Stimulated activated naive CD4-positive, alpha-beta T cell (primary cell): ENCODE data around the gene SLC6A8.

ENCODE experiments used
- DNase-seq, 6 experiments: peaks; one replicate each; lab custom pipeline; 2025; lab: John Stamatoyannopoulos, UW

Gene SLC6A8

DNA sequence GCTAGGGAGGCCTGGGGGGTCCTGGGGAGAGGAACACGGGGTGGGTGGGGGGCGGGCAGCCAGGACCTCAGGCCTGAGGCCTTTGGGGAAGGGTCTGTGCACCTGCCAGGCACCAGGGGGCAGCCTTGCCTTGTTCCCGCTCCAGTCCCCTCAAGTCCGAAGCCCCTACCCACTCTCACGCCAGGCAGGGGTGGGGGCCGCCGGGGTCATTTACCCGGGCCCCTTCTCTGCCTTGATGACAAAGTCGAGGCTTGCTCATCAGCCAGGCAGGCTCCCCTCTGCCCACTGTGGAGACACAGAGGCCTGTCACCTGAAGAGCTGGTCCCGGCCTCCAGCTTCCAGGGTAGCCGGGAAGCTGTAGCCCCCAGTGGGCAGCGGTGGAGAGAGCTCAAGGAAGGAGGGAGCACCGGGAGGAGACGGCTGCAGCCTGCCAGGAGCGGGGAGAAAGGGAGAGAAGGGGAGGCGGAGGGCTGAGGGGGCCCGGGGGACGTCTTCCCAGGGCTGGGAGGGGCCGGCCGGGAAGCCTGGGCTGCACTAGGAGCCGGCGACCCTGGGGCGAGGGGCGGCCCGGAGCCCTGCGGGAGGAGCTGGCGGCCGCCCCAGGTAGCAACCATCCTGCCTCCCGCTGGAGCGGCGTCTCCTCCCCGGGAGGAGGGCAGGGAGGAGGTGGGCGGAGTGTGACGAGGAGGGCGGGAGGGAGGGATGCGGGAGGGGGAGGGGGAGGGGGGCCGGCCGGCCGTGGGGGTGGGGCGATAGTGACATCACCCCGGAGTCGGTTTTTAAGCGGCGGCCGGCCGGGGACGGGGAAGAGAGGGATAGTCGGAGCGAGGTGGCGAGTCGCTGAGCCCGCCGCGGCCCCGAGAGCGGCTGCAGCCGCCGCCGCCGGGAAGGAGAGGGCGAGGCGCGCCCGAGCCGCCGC is at the start of gene SLC6A8:
Gene SLC6A8 (plus strand): TSS at position 806 of the 919 bp plus-strand sequence. CDS start 649 bp downstream, outside the sequence.
- peak in 3 of 6 experiments; percentile 10 to 34 (median 16) for DNase-seq

DNA sequence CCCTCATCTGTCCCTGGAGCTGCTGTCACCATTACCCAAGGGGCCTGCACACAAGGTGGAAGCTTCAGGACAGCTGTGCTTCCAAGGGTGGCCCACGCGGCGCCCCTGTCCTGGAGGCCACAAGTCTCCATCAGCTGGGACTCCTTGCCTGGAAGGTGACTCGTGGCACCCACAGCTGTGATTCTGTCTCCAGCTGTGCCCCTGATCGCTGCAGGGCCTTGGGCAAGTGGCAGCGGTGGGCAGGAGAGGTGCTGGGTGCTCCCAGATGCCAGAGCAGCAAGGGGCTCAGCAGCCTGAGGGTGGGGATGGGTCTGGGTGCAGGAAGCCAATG is 49.7 kb upstream of the SLC6A8 start:
- no peak for DNase-seq

DNA sequence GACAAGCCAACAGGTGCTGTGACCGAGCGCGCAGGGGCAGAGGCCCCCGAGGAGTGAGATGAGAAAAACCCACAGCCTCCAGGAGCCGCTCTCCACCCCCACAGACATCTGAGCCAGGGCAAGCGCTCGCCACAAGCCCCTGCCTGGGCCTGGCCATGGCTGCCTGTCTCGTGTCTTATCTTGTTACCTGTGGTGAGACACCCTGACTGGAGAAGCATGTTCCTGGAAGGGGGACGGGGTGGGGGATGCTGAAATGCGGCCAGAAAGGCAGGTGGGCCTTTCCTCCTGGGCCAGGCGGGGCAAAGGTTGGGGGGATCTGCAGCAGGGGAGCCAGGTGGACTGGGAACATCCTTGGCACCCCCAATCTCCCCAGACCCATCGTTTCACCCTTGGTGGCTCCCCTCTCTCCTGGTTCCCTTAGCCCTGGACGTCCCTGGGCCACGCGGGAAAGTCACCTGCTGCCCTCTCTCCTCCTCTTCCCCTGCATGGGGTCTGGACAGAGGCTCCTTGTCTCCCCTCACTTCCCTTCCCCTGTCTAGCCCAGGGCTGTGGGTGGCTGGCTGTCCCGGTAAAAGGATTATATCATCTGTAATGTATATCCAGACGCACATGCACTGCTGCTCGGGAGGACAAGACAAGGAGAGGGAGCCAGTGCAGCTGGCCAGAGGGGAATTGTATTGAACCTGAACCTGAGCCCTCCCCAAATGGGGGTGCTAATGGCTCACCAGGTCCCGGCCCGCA is 49.1 kb upstream of the SLC6A8 start:
- no peak for DNase-seq

DNA sequence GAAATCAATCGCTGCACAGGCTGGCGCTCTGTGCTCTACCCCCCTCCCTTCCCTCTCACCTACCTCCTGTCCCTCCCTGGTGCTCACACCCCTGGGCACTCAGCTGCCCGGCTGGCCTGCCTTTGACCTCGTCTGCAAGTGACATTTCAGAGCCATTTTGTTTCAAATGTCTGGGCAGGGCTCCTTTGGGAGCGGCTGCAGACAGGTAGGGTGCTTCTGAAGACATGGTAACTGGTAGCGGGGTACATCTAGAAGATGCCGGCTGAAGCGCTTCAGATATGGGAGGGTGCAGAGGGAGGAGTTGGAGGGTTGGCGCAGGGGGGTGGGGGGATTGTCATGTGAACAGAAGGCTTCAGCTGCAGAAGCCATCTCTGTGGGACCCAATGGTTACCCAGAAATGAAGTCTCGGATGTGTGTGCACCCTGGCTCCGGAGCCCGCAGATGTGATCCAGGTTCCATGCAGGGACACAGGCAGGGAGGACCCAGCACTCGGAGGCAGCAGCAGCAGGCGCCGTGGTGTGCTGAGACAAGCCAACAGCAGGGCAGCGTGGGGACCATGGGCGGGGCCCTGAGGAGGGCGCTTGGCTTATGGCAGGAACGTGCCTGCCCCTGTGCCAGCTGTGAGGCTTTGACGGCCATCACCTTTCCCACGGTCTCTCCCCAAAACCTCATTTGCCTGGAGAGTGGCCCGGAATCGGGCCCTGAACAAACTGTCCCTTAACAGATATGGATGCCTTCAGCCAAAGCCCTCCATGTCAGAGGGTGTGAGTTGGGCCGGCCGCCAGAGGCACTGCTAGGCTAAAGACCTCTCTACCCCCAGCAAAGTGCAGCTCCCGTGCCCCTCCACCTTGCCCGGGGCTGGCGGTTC is 48.3 kb upstream of the SLC6A8 start:
- DNase-seq = no peak

DNA sequence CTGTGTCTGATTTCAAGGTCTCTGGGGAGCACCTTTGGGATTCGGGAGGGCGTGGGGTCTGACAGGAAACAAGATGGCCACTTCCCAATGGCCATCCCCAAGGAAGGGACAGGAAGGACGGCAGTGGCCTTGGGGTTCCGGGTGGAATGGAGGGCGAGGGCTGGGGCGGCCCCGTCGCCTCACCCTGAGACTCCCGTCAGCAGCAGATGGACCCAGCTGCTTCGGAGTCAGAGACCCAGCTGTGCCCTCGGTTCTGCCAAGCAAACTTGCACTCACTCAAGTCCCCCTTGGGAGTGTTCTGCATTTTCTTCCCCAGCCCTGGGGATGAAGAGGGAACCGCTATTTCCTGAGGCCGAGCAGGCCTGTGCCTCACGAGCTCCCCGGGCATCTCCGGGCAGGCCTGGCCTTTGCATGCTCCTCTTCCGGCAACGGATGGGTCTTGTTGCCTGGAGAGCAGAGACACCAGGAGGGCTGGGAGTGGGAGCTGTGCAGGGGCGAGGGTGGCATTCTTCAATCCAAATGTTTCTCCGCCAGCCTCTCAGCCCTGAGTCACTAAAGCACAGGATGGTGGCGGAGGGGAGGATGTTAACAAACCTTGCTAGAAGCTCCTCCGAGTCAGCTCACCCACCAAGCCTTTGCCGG is 47.6 kb upstream of the SLC6A8 start:
- no peak for DNase-seq

DNA sequence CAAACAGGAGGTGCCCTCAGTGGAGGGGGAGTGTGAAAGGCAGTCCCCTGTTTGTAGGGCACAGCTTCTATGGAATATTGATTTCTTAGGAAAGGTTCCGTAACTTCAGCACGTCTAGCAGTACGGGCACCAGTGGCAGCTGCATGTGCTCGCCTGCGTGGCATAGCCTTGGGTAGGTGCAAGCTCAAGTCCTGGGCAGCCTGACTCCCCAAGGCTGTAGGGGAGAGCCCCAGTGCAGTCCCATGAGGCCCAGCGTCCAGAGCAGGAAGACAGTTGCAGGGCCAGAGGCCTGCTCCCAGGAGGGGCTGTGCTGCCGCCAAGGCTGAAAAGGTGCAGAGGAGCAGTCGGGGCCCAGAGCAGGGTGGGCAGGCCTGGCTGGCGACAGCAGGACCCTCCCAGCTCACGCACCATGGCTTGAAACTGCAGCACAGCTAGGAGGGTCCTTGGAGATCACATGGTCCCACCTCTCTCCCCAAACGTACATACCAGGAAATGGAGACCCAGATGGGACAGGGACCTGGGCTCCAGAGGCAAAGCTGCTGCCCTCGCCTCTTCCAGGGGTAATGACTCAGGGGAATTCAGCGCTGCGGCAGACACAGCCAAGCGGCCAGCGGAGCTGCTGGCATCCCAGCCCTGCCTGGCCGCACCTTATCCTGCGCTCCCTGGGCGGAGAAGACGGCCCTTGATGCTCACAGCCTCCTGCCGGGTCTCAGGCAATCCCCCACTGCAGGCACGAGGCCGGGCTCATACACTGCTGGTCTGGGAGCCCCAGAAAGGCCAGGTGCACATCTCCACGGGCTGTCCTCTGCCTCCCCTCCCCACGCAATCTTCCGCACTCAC is 46.8 kb upstream of the SLC6A8 start:
- DNase-seq = no peak

DNA sequence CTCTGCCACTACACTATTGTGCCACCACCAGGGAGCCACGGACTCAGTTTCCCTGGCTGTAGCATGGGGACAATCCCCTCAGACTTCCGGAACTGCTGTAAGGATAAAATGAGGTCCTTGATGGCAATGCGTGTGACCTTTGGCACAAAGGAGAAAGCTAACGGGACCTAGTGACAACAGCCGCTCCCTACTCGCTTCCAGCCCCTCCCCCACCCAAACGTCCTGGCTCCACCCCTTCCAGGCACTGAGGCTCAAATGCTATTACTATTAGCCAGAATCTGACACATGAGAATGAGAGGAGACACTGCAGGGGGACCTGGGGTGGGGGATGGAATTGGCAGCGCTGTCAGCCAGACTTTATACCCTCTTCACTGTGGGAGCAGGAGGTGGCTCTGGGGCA is 46.1 kb upstream of the SLC6A8 start:
- DNase-seq = no peak

DNA sequence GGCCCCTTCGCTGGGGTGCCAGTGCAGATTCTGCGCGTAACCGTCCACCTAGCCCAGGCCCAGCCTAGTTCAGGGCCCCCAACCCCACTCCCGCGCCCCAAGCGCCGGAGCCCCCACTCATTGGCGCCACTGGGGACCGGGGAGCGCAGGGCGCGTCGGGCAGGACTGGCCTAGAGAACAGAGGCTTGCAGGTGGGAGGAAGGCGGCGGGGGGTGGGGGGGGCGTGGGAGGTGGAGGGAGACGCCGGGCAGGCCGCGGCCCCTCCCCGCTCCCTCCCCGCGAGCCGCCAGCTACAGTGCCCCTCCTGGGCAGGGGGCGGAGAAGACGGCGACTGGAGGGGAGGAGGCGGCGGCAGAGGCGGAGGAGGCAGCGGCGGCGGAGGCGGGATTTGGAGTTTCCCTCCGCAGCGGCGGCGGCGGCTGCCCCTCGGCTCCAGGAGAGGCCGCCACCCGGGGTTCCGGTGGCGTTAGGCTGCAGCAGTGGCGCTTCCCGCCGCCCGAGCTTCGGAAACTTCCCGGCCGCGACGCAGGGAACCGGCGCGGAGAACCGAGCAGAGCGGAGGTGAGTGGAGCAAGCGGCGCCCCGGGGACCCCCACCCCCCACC is 45.6 kb upstream of the SLC6A8 start:
- DNase-seq = no peak

DNA sequence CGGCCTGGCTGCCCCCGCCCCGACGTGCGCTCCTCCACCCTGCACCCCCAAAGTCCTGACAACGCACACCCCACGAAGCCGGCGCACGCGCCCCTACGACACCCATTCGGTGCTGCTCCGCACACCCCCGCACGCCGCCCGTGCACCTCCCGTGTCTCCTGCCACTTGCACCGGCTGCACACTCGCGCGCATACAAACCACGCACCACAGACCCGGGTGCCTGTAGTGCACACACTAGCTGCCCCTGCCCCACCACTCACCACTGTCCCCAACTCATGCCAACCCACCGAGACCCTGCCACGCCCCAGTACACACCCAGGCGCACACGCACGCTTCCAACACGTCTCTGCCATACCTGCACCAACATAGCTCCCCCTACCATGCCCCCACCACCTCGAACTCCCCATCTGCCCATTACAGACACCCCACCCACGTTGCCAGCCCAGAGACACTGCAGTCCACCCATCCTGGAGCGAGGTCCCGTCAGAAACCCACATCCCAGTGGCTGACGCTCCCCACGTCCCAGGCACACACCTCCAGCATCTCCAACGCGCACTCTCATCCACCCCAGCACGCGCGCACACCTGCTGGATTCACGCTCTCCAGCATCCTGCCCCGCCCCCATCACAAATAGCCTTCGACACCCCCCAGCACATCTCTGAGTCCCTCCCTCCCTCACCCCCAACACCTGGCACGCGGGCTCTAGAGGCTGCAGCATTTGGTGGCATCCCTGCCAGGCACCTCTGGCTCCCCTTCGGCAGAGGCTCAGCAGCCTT is 44.9 kb upstream of the SLC6A8 start:
- DNase-seq = no peak

DNA sequence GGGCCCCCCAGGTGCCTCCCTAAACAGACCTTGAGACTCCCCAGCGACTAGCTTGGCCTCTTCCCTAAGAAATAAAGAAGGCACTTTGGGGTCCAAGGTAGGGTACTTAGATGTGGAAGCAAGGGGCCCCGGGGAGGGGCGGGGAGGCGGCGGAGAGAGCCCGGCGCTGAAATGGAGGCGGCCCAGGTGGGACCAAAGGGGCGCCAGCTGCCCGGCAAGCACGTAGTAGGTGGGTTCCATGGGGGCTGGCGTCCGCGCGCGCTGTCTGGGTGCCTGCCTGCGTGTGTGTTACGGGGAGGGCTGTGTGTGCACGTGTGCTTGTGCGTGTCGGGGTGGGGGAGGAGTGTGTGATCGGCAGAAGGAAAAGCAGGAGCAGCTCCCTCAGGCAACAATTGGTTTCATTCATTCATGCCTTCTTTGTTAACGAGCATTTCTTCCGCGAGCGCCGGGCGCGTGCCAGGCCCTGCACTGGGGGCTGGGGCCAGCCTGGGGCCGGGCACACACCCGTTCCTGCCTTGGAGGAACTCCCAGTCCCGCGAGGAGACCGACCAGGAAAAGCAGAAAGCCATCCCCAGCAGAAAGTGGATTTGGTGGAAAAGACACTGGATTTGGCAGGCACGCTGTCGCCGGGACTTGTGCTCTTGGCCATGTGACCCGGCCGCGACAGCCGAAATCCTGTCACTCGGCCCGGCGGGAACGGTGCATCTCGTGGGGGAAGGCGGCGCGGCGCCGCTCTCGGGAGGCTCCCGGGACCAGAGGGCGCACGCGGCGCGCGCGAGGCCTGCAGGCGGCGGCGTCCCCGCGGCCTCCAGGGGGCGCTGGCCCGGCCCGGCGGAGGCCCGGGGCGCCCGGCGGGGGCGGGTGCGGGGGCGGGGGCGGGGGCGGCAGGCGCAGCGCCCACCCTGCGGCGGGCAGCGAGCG is 44.0 kb upstream of the SLC6A8 start:
- no peak for DNase-seq

DNA sequence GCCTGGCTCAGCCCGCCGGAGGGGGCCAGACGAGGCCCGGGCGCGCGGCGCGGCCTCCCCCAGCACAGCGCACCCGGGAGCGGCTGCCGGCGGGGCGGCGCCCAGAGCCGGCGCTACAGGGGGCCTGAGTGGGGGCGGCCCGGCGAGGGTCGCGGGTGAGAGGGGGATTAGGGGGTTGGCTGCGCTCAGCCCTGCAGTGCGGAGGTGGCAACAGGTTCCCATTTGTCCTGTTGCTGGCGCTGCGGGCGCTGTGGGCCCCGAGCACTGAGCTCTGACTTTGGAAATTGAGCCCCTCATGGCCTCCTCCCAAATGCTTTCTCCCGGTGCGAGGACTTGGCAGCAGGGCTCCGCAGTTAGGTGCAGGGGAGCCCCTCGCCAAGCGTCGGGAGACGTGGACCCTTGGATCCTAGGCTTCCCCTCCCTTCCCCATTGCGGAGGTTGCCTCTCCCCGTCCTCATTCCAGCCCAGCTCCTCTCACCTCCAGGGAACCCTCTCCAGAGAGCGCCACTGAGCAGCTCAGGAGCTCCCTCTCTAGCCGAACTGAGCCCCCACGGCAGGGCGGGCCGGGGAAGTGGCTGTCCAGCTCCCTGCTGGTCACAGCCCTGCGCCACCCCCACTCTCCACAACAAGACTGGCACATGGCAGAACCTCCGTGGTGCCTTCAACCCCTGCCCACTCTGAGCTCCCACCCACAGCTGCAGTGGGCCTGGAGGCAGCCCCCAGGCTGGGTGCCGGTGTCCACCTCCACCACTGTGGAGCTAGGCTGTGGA is 43.2 kb upstream of the SLC6A8 start:
- no peak for DNase-seq

DNA sequence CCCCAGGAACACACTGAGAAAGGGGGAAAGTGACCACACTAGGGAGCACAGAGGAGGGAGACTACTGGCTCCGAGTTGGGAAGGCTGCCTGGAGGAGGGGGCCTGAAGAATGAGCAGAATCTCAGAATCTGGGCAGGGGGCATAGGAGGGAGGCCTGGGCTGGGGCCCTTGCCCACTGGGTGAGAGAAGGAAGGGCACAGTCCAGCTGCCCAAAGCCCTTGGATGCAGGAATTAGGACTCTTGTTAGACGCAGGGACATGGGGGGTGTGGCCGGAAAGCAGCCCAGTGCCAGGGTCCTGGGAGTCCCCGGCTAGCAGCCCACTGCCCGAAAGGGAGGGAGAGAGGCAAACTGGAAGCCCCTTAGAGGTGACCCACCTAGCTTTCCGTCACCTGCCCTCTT is 42.6 kb upstream of the SLC6A8 start:
- DNase-seq = no peak

DNA sequence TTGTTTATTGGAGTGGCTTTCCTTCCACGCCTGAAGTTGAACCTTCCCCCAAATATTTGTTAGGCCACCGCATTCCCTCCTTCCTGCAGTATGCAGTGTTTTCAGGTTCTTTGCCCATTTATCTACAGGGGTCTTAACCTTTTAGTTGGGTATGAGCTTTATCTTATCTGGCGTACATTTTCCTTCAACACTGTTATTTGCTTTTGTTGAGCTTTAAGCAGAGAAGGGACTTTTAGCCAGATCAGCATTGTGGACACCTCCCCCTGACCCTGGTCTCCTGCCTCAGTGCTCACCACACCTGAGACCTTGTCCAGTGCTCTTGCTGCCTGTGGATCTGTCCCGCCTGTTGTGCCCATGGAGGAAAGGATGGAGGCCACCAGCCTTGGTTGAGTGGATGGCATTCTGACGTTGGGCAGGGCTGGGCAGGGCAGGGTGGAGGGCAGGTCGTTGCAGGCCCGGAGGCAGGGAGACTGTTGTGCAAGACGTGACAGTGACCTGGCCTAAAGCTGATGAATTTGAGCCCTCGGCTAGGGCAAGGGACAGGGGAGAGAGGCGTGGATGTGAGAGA is 41.7 kb upstream of the SLC6A8 start:
- no peak for DNase-seq

DNA sequence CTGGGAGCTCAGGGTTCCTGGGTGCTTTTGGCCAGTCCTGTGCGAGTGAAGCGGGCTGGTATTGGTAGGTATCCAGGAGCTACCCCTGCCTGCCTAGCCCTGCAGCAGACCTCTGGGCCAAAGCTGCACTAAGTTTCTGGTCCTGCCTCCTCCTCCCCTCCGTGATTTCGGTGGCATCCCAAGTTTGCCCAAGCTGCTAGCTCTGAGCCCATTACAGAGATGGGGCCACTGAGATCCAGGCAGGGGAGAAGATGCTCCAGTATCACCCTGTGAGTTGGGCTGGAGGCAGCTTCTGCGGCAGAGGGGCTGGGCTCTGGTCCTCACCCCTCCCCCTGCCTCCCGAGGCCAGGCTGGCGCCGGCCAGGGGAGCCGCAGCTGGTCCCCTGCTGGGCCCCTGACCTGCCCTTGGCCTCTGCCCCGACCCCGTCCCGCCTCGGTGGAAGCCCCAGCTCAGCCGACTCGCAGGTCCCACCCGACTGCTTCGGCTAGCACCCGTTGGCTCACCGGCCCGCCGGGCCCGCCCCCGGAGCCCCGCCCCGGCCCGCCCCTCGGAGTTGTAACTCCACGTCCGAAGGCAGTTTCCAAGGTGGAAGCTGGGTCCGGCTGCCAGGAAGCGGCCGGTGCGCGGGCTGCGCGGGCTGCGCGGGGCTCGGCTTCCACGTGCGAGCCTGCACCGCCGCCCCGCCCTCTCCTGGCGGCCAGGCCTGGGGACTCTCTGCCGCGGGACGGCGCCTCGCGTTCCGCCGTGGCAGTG is 40.9 kb upstream of the SLC6A8 start, which contains the start of gene DUSP9:
Gene DUSP9 (plus strand): TSS at position 584 of the 754 bp plus-strand sequence. CDS start 751 bp downstream, outside the sequence.
- no peak for DNase-seq

DNA sequence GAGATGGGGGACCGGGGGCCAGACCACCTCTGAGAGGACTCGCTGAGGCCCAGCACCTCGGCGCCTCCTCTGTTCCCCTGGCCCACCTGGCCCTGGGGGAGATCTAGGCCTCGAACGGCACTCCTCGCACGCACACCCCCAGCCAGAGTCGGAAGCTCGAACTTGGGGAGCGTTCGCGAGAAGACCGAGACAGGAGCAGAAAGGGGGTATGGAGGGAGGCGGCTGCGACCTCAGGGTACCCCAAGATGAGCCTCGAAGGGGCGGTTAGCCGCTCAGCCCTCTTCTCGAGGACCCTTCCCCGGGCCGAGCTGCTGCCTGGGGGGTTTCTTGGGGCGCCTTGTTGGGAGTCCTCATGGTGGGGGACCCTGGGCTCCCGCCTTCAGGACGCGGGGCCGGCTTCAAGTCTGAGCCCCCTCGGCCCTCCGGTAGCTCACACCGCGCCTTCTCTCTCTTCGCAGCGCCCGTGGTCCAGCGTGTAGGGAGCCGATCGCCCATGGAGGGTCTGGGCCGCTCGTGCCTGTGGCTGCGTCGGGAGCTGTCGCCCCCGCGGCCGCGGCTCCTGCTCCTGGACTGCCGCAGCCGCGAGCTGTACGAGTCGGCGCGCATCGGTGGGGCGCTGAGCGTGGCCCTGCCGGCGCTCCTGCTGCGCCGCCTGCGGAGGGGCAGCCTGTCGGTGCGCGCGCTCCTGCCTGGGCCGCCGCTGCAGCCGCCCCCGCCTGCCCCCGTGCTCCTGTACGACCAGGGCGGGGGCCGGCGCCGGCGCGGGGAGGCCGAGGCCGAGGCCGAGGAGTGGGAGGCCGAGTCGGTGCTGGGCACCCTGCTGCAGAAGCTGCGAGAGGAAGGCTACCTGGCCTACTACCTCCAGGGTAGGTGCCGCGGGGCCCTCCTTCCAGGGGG is 40.0 kb upstream of the SLC6A8 start:
- DNase-seq = peak in 1 of 6 experiments; percentile 16
